Lower lobe of right lung (tissue), 2 donors: ENCODE measurements around the gene NPTX1. TPM values are rescaled to one million over a fixed set of nuclear protein-coding genes. Genes with fewer than 3 reads are reported as not detected.

Experiments used
- ATAC-seq, 2 donors: fragments of 200-7000 bp; cut with Tn5 transposase; one replicate each; pipeline ENCODE4 v1.9.1; 2020 to 2022; ENCODE audit warnings: mild to moderate bottlenecking in 2 of 2, moderate library complexity in 2 of 2
- DNase-seq: peaks from one replicate; pipeline ENCODE4 v3.0.0-alpha.2; 2020
- H3K27ac ChIP-seq: fragments of 200-600 bp; one replicate; pipeline ENCODE4 v1.8.0; 2022
- H3K27me3 ChIP-seq: fragments of 200-600 bp; one replicate; pipeline ENCODE4 v1.8.0; 2022; ENCODE audit warnings: low read depth
- H3K36me3 ChIP-seq: fragments of 200-600 bp; one replicate; pipeline ENCODE4 v1.8.0; 2022; ENCODE audit warnings: mild to moderate bottlenecking
- H3K4me1 ChIP-seq: fragments of 200-600 bp; one replicate; pipeline ENCODE4 v1.8.0; 2022
- H3K4me3 ChIP-seq: fragments of 200-600 bp; one replicate; pipeline ENCODE4 v1.8.0; 2022; ENCODE audit warnings: mild to moderate bottlenecking
- H3K9me3 ChIP-seq: fragments of 200-600 bp; one replicate; pipeline ENCODE4 v1.8.0; 2022
- CTCF ChIP-seq: fragments of 200-600 bp; IDR thresholded peaks from one replicate; pipeline ENCODE4 v1.8.0; 2022; ENCODE audit warnings: antibody characterized with exemption, mild to moderate bottlenecking
- intact Hi-C: fragments of 100-400 bp; cut with DNase I; formaldehyde crosslinking; loops from one replicate; pipeline ENCODE4 v1.11.0; 2022
- total RNA-seq: library from RNA; stranded (reverse); fragmentation: NEBNext Ultra II Directional; extraction: Animal tissue kit (Norgen Biotek cat#: 25700); gene quantifications from one replicate; pipeline ENCODE4 v1.2.1, GENCODE V29; 2021
- donor health status: DM: no; HTN: yes; CAD: no; lungs with severe emphysema.

NPTX1 gene
- total RNA-seq, 1 donor from 2014 or later: 2.1 TPM

GRCh38 chr17:80466188-80466705, 10.2 kb downstream of the NPTX1 start:
- no peak for ATAC-seq
- Histone ChIP-seq H3K9me3 (no peaks in the 10 kb centered on the region), H3K36me3 (no peaks in the 10 kb centered on the region), H3K27ac (no peak overlapping the region), H3K4me3 (no peak overlapping the region), H3K27me3 (peaks cover 59% of the 10 kb centered on the region), H3K4me1 (no peaks in the 10 kb centered on the region)
- intact Hi-C loops: no loop called here
- no peak for DNase-seq
- no peak for TF ChIP-seq CTCF

GRCh38 chr17:80465327-80465974, 11.0 kb downstream of the NPTX1 start:
- Histone ChIP-seq H3K27me3 (peaks cover 51% of the 10 kb centered on the region), H3K36me3 (no peaks in the 10 kb centered on the region), H3K4me3 (no peak overlapping the region), H3K27ac (no peak overlapping the region), H3K4me1 (no peaks in the 10 kb centered on the region), H3K9me3 (no peaks in the 10 kb centered on the region)
- intact Hi-C loops: no loop called here
- no peak for ATAC-seq
- no peak for DNase-seq
- TF ChIP-seq CTCF: no peak

- peaks cover 41% of the 10 kb centered on the region for H3K27me3 ChIP-seq
- H3K36me3 ChIP-seq: no peaks in the 10 kb centered on the region
- no peak for TF ChIP-seq CTCF
- H3K9me3 ChIP-seq: no peaks in the 10 kb centered on the region
- no peak overlapping the region for H3K27ac ChIP-seq
- ATAC-seq: no peak
- no peak overlapping the region for H3K4me3 ChIP-seq
- intact Hi-C loops: no loop called here
- DNase-seq: no peak
- H3K4me1 ChIP-seq: no peaks in the 10 kb centered on the region
These were observed 11.9 kb downstream of the NPTX1 start for GRCh38 chr17:80464486-80464885.

GRCh38 chr17:80463784-80464400, 12.5 kb downstream of the NPTX1 start:
- ATAC-seq (no peak), DNase-seq (no peak)
- no peaks in the 10 kb centered on the region for H3K9me3 ChIP-seq
- H3K4me1 ChIP-seq: no peaks in the 10 kb centered on the region
- intact Hi-C loops: no loop called here
- no peak overlapping the region for H3K4me3 ChIP-seq
- H3K27me3 ChIP-seq: peaks cover 37% of the 10 kb centered on the region
- no peak overlapping the region for H3K27ac ChIP-seq
- TF ChIP-seq CTCF: no peak
- H3K36me3 ChIP-seq: no peaks in the 10 kb centered on the region

GRCh38 chr17:80461528-80462160, 14.8 kb downstream of the NPTX1 start:
- intact Hi-C loops: no loop called here
- ATAC-seq: no peak
- no peak overlapping the region for H3K4me3 ChIP-seq
- DNase-seq: no peak
- H3K27me3 ChIP-seq: peaks cover 26% of the 10 kb centered on the region
- H3K4me1 ChIP-seq: no peaks in the 10 kb centered on the region
- no peaks in the 10 kb centered on the region for H3K36me3 ChIP-seq
- TF ChIP-seq CTCF: no peak
- no peaks in the 10 kb centered on the region for H3K9me3 ChIP-seq
- no peak overlapping the region for H3K27ac ChIP-seq
